ENCODE measurements around the gene CREB1.

Gene CREB1

GRCh38 chr2:207612714-207613113, 83.0 kb downstream of the CREB1 start:
- TF ChIP-seq YY1 (IDR thresholded peaks at IDR 0.05; ENCODE audit: low read depth) (no peak), EGR1 (IDR thresholded peaks at IDR 0.05) (no peak), ZBTB7A (IDR thresholded peaks at IDR 0.05; ENCODE audit: low read depth) (no peak), MAX (IDR thresholded peaks at IDR 0.05) (no peak), EP300 (IDR thresholded peaks at IDR 0.05; ENCODE audit: borderline replicate concordance) (no peak), CEBPB (IDR thresholded peaks at IDR 0.05) (no peak), TEAD4 (IDR thresholded peaks at IDR 0.05) (no peak), CREB1 (IDR thresholded peaks at IDR 0.05; ENCODE audit: low read depth) (no peak), FOXM1 (IDR thresholded peaks at IDR 0.05; ENCODE audit: borderline replicate concordance, low read depth) (no peak), RAD21 (IDR thresholded peaks at IDR 0.05; ENCODE audit: low read depth) (no peak)
- TF ChIP-seq, protein P1, sequence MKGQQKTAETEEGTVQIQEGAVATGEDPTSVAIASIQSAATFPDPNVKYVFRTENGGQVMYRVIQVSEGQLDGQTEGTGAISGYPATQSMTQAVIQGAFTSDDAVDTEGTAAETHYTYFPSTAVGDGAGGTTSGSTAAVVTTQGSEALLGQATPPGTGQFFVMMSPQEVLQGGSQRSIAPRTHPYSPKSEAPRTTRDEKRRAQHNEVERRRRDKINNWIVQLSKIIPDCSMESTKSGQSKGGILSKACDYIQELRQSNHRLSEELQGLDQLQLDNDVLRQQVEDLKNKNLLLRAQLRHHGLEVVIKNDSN (IDR thresholded peaks at IDR 0.05) = no peak

- no peak for TF ChIP-seq CREB1 (IDR thresholded peaks at IDR 0.05; ENCODE audit: low read depth)
- no peak for TF ChIP-seq ZBTB7A (IDR thresholded peaks at IDR 0.05; ENCODE audit: low read depth)
- no peak for TF ChIP-seq TAF1 (IDR thresholded peaks at IDR 0.05; ENCODE audit: low read depth)
- TF ChIP-seq EGR1 (IDR thresholded peaks at IDR 0.05) = no peak
- no peak for TF ChIP-seq TEAD4 (IDR thresholded peaks at IDR 0.05)
- no peak for TF ChIP-seq RAD21 (IDR thresholded peaks at IDR 0.05; ENCODE audit: low read depth)
- TF ChIP-seq REST (IDR thresholded peaks at IDR 0.05; ENCODE audit: low read depth) = no peak
- no peak for TF ChIP-seq CEBPB (IDR thresholded peaks at IDR 0.05)
- TF ChIP-seq, protein P1 (IDR thresholded peaks at IDR 0.05) = no peak
- TF ChIP-seq FOXM1 (IDR thresholded peaks at IDR 0.05; ENCODE audit: borderline replicate concordance, low read depth) = no peak
- TF ChIP-seq YY1 (IDR thresholded peaks at IDR 0.05; ENCODE audit: low read depth) = no peak
- TF ChIP-seq NFIC (IDR thresholded peaks at IDR 0.05) = no peak
- TF ChIP-seq TCF12 (IDR thresholded peaks at IDR 0.05; ENCODE audit: low read depth) = no peak
- no peak for TF ChIP-seq EP300 (IDR thresholded peaks at IDR 0.05; ENCODE audit: borderline replicate concordance)
- TF ChIP-seq MAX (IDR thresholded peaks at IDR 0.05) = no peak
Observed at GRCh38 chr2:207614824-207615223, 85.1 kb downstream of the CREB1 start.

GRCh38 chr2:207616185-207616584, 86.4 kb downstream of the CREB1 start:
- TF ChIP-seq, protein P1 (IDR thresholded peaks at IDR 0.05) = no peak
- TF ChIP-seq TCF12 (IDR thresholded peaks at IDR 0.05; ENCODE audit: low read depth) = no peak

- TF ChIP-seq YY1 (IDR thresholded peaks at IDR 0.05; ENCODE audit: low read depth) = no peak
- no peak for TF ChIP-seq CEBPB (IDR thresholded peaks at IDR 0.05)
- no peak for TF ChIP-seq EP300 (IDR thresholded peaks at IDR 0.05; ENCODE audit: borderline replicate concordance)
- TF ChIP-seq, protein P1 (IDR thresholded peaks at IDR 0.05) = no peak
- no peak for TF ChIP-seq EGR1 (IDR thresholded peaks at IDR 0.05)
- no peak for TF ChIP-seq TEAD4 (IDR thresholded peaks at IDR 0.05)
- TF ChIP-seq NFIC (IDR thresholded peaks at IDR 0.05) = no peak
- TF ChIP-seq REST (IDR thresholded peaks at IDR 0.05; ENCODE audit: low read depth) = no peak
- no peak for TF ChIP-seq CREB1 (IDR thresholded peaks at IDR 0.05; ENCODE audit: low read depth)
- TF ChIP-seq FOXM1 (IDR thresholded peaks at IDR 0.05; ENCODE audit: borderline replicate concordance, low read depth) = no peak
- TF ChIP-seq ZBTB7A (IDR thresholded peaks at IDR 0.05; ENCODE audit: low read depth) = no peak
- TF ChIP-seq TAF1 (IDR thresholded peaks at IDR 0.05; ENCODE audit: low read depth) = no peak
- no peak for TF ChIP-seq MAX (IDR thresholded peaks at IDR 0.05)
- no peak for TF ChIP-seq TCF12 (IDR thresholded peaks at IDR 0.05; ENCODE audit: low read depth)
- TF ChIP-seq RAD21 (IDR thresholded peaks at IDR 0.05; ENCODE audit: low read depth) = no peak
Observed at GRCh38 chr2:207617011-207617671, 87.4 kb downstream of the CREB1 start.

- TF ChIP-seq CREB1 (IDR thresholded peaks at IDR 0.05; ENCODE audit: low read depth) (no peak), YY1 (IDR thresholded peaks at IDR 0.05; ENCODE audit: low read depth) (no peak), TAF1 (IDR thresholded peaks at IDR 0.05; ENCODE audit: low read depth) (no peak), MAX (IDR thresholded peaks at IDR 0.05) (no peak), ZBTB7A (IDR thresholded peaks at IDR 0.05; ENCODE audit: low read depth) (no peak), TCF12 (IDR thresholded peaks at IDR 0.05; ENCODE audit: low read depth) (no peak), EP300 (IDR thresholded peaks at IDR 0.05; ENCODE audit: borderline replicate concordance) (no peak), CEBPB (IDR thresholded peaks at IDR 0.05) (no peak), RAD21 (IDR thresholded peaks at IDR 0.05; ENCODE audit: low read depth) (no peak), FOXM1 (IDR thresholded peaks at IDR 0.05; ENCODE audit: borderline replicate concordance, low read depth) (no peak), REST (IDR thresholded peaks at IDR 0.05; ENCODE audit: low read depth) (no peak), EGR1 (IDR thresholded peaks at IDR 0.05) (no peak), TEAD4 (IDR thresholded peaks at IDR 0.05) (no peak), NFIC (IDR thresholded peaks at IDR 0.05) (no peak)
- TF ChIP-seq, protein P1 (IDR thresholded peaks at IDR 0.05) = no peak
Observed at GRCh38 chr2:207619764-207620203, 90.0 kb downstream of the CREB1 start.
